Vagina (tissue), 2 donors: ENCODE data around the gene TM9SF2. TPM values are rescaled to one million over a fixed set of nuclear protein-coding genes. Genes with fewer than 3 reads are reported as not detected.

ENCODE experiments used
- DNase-seq, 2 donors: peaks; one replicate each; pipeline ENCODE4 v3.0.0-alpha.2; 2017; ENCODE audit errors: extremely low spot score in 2 of 2
- H3K27ac ChIP-seq: fragments of 200-600 bp; sonication (generic); one replicate; pipeline ENCODE4 v1.5.1; 2019
- H3K27me3 ChIP-seq: fragments of 200-600 bp; sonication (generic); one replicate; pipeline ENCODE4 v1.5.1; 2019
- H3K36me3 ChIP-seq, 2 donors: fragments of 200-600 bp; sonication (generic); one replicate each; pipeline ENCODE4 v1.5.1; 2017 to 2019
- H3K4me1 ChIP-seq: fragments of 200-600 bp; sonication (generic); one replicate; pipeline ENCODE4 v1.5.1; 2019
- H3K4me3 ChIP-seq, 2 donors: fragments of 200-600 bp; sonication (generic); 1 replicate in 1 of 2; 2 replicates in 1 of 2; pipeline ENCODE4 v1.5.1; 2016 to 2019
- H3K9me3 ChIP-seq: fragments of 200-600 bp; sonication (generic); one replicate; pipeline ENCODE4 v1.5.1; 2019
- POLR2A ChIP-seq, 2 donors: fragments of 450-650 bp; IDR thresholded peaks; one replicate each; pipeline ENCODE4 v1.6.1; 2017; ENCODE audit warnings: antibody characterized with exemption in 2 of 2, mild to moderate bottlenecking in 2 of 2, moderate library complexity in 2 of 2
- POLR2AphosphoS5 ChIP-seq, 2 donors: sonication (generic); formaldehyde crosslinking; IDR thresholded peaks; one replicate each; pipeline ENCODE4 v1.9.0; 2017; ENCODE audit warnings: antibody characterized with exemption in 2 of 2, mild to moderate bottlenecking in 2 of 2, low read depth in 1 of 2; ENCODE audit not compliant: insufficient read depth in 1 of 2
- intact Hi-C: fragments of 100-400 bp; cut with DNase I; formaldehyde crosslinking; loops from one replicate; pipeline ENCODE4 v1.15.1; 2023
- total RNA-seq: library from RNA; depleted of rRNA; stranded (reverse); fragments of >200 nt; gene quantifications from one replicate; pipeline ENCODE4 v1.2.3, GENCODE V29; 2016
- TF ChIP-seq, protein P1 (sequence below), 3 experiments: fragments of 450-650 bp in 2 of 3; fragments of 200-600 bp in 1 of 3; sonication (generic) in 1 of 3; IDR thresholded peaks; one replicate each; pipeline ENCODE4 v1.5.1; 2017 to 2019; ENCODE audit warnings: antibody characterized with exemption in 3 of 3, mild to moderate bottlenecking in 2 of 3, moderate library complexity in 2 of 3

Gene TM9SF2
- total RNA-seq, 1 donor from 2014 or later: 59.2 TPM

DNA sequence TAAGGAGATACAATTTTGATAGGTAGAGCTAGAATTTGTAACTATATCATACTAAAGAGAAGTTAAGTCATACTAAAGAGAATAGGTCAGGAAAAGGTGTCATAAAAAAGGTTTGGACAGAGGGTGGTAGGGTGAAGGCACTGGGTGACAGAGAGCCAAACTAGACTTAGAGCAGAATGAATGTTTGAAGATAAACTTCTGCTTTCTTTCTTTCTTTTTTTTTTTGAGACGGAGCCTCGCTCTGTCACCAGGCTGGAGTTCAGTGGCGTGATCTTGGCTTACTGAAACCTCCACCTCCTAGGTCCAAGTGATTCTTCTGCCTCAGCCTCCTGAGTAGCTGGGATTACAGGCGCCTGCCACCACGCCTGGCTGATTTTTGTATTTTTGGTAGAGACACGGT is 44.1 kb downstream of the TM9SF2 start:
- Histone ChIP-seq H3K4me3 (no peak overlapping the region), H3K4me1 (no peaks in the 10 kb centered on the region), H3K27me3 (no peaks in the 10 kb centered on the region), H3K36me3 (peaks cover 0 to 68% of the 10 kb centered on the region in 2 donors), H3K27ac (no peak overlapping the region), H3K9me3 (no peaks in the 10 kb centered on the region)
- intact Hi-C loops: no loop called here
- DNase-seq: no peak
- TF ChIP-seq POLR2AphosphoS5 (IDR thresholded peaks at IDR 0.05; ENCODE audit: insufficient read depth in 1 of 2, low read depth in 1 of 2): no peak
- TF ChIP-seq POLR2A (IDR thresholded peaks at IDR 0.05): no peak
- TF ChIP-seq, protein P1, sequence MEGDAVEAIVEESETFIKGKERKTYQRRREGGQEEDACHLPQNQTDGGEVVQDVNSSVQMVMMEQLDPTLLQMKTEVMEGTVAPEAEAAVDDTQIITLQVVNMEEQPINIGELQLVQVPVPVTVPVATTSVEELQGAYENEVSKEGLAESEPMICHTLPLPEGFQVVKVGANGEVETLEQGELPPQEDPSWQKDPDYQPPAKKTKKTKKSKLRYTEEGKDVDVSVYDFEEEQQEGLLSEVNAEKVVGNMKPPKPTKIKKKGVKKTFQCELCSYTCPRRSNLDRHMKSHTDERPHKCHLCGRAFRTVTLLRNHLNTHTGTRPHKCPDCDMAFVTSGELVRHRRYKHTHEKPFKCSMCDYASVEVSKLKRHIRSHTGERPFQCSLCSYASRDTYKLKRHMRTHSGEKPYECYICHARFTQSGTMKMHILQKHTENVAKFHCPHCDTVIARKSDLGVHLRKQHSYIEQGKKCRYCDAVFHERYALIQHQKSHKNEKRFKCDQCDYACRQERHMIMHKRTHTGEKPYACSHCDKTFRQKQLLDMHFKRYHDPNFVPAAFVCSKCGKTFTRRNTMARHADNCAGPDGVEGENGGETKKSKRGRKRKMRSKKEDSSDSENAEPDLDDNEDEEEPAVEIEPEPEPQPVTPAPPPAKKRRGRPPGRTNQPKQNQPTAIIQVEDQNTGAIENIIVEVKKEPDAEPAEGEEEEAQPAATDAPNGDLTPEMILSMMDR (IDR thresholded peaks at IDR 0.05): no peak

DNA sequence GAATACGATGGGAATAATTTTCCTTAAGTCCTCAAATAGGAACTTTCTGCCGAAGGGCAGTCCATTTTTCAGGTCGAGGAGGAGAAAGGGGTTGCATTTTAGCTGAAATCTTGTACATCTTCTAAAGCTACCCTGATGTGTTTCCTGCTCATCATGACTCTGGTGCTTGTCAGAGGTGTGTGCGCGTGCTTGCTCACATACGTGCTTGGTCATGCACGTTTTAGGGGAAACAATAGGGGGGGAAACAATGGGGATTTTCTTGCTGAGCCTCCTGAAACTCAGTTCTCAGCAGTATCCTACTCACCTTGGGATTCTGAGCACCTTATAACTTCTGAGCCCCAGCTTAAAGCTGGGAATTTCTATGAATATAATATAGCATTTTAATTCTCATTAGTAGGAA is 44.7 kb downstream of the TM9SF2 start:
- intact Hi-C loops: no loop called here
- Histone ChIP-seq H3K4me1 (no peaks in the 10 kb centered on the region), H3K27me3 (no peaks in the 10 kb centered on the region), H3K9me3 (no peaks in the 10 kb centered on the region), H3K4me3 (no peak overlapping the region), H3K36me3 (peaks cover 0 to 74% of the 10 kb centered on the region in 2 donors), H3K27ac (no peak overlapping the region)
- TF ChIP-seq POLR2A (IDR thresholded peaks at IDR 0.05): no peak
- TF ChIP-seq POLR2AphosphoS5 (IDR thresholded peaks at IDR 0.05; ENCODE audit: insufficient read depth in 1 of 2, low read depth in 1 of 2): no peak
- TF ChIP-seq, protein P1 (IDR thresholded peaks at IDR 0.05): no peak
- no peak for DNase-seq

DNA sequence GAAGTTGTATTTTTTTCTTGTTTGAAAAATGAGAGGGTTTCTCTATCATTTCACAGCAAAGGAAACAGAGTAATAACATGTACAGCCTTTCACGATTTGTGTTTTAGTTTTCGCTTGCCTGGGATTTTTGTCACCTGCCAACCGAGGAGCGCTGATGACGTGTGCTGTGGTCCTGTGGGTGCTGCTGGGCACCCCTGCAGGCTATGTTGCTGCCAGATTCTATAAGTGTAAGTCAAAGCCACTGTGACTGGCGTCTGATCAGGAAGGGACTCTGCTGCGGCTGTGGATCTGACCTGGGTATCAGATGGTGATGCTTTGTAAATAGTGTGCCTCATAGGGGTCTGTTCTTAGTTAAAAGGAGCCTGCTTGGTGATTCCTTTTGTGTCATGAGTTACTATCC is 45.6 kb downstream of the TM9SF2 start:
- peaks cover 0 to 83% of the 10 kb centered on the region in 2 donors for H3K36me3 ChIP-seq

DNA sequence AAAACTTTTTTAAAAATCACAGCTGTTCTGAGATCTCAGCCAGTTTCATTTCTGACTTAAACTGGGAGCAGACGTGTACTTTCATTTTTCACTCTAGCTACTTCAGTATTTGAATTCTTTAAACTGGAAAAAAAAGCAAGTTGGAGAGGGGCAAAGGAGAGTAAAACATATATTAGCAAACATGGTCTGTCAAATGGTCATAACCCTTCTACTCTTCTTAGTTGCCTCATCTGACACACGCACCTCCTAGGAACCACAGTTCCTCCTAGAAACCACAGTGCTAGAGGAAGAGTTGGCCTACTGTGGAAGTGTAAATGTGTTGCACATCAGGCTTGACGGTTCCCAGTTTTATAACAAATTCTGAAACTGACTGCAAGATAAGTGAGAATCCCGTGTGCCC is 47.2 kb downstream of the TM9SF2 start:
- Histone ChIP-seq H3K27me3 (no peaks in the 10 kb centered on the region), H3K4me3 (no peak overlapping the region), H3K9me3 (no peaks in the 10 kb centered on the region), H3K27ac (no peak overlapping the region), H3K4me1 (no peaks in the 10 kb centered on the region), H3K36me3 (peaks cover 0 to 85% of the 10 kb centered on the region in 2 donors)
- TF ChIP-seq POLR2A (IDR thresholded peaks at IDR 0.05): no peak
- DNase-seq: no peak
- intact Hi-C loops: no loop called here

More for the DNA sequence above, 45.6 kb downstream of the TM9SF2 start:
- Histone ChIP-seq H3K27me3 (no peaks in the 10 kb centered on the region), H3K9me3 (no peaks in the 10 kb centered on the region), H3K27ac (no peak overlapping the region), H3K4me1 (no peaks in the 10 kb centered on the region), H3K4me3 (no peak overlapping the region)
- DNase-seq: no peak
- intact Hi-C loops: no loop called here
- TF ChIP-seq, protein P1 (IDR thresholded peaks at IDR 0.05): no peak
- TF ChIP-seq POLR2AphosphoS5 (IDR thresholded peaks at IDR 0.05; ENCODE audit: insufficient read depth in 1 of 2, low read depth in 1 of 2) (no peak), POLR2A (IDR thresholded peaks at IDR 0.05) (no peak)

DNA sequence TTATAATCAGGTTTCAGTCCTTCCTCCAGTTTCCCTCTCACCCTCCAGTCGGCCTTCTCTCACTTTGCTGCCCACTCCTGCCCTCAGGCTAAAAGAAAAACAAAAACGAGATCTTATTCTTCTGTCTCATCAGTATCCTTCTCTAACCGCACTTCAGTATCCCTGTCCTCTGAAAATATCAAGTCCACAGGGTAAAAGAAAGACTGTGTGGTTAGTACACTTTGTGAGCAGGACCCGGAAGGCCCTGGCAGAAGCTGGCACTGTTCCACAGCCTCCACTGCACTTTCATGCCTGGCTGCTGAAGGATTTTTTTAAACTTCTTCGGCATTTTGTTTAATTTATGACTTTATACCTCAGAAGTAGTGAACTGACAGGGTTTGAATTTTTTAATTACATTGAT is 51.8 kb downstream of the TM9SF2 start:
- no peaks in the 10 kb centered on the region for H3K4me1 ChIP-seq
- H3K36me3 ChIP-seq: peaks cover 0 to 65% of the 10 kb centered on the region in 2 donors
- H3K9me3 ChIP-seq: no peaks in the 10 kb centered on the region
- no peak overlapping the region for H3K4me3 ChIP-seq
- no peak overlapping the region for H3K27ac ChIP-seq
- no peaks in the 10 kb centered on the region for H3K27me3 ChIP-seq
- no peak for DNase-seq
- no peak for TF ChIP-seq POLR2A (IDR thresholded peaks at IDR 0.05)
- TF ChIP-seq POLR2AphosphoS5 (IDR thresholded peaks at IDR 0.05; ENCODE audit: insufficient read depth in 1 of 2, low read depth in 1 of 2): no peak
- TF ChIP-seq, protein P1 (IDR thresholded peaks at IDR 0.05): no peak
- intact Hi-C loops: no loop called here
